ENCODE results near the gene TXNRD2. TPM values are rescaled to one million over a fixed set of nuclear protein-coding genes. Genes with fewer than 3 reads are reported as not detected.
A peak's percentile ranks its signal among the peaks of the same experiment; 100 is the strongest.

Gene TXNRD2
- total and polyA plus RNA-seq, 2 donors (not counting 1 experiment from before 2014, with no cell fraction given): 24.8 to 36.2 TPM

- Histone ChIP-seq H3K9me3 (ENCODE audit: control extremely low read depth in 1 of 3, control insufficient read depth in 2 of 3, insufficient read depth in 1 of 3, low read length in 2 of 3) (no peaks in the 10 kb centered on the region), H3K27me3 (replicated peaks in 1 of 4; ENCODE audit: control extremely low read depth in 1 of 4, control insufficient read depth in 3 of 4, insufficient read depth in 4 of 4, low read length in 3 of 4) (no peaks in the 10 kb centered on the region), H3K36me3 (replicated peaks in 1 of 2; ENCODE audit: control extremely low read depth in 1 of 2, control insufficient read depth in 1 of 2, extremely low read depth in 1 of 2, insufficient read depth in 2 of 2, low read length in 1 of 2) (peaks cover 0 to 30% of the 10 kb centered on the region in 2 experiments), H3K79me2 (ENCODE audit: control insufficient read depth, insufficient read depth, low read length) (peaks cover 7% of the 10 kb centered on the region), H4K20me1 (ENCODE audit: control insufficient read depth, insufficient read depth, low read length, poor library complexity, severe bottlenecking) (peaks cover 8% of the 10 kb centered on the region), H3K4me3 (ENCODE audit: control extremely low read depth in 1 of 5, extremely low read depth in 1 of 5, insufficient read depth in 1 of 5, low read depth in 2 of 5, low read length in 4 of 5) (no peak overlapping the region), H3K9ac (ENCODE audit: low read length) (no peak overlapping the region), H3K4me2 (replicated peaks; ENCODE audit: low read depth, low read length, poor library complexity, severe bottlenecking) (no peak overlapping the region), H2AFZ (ENCODE audit: insufficient read depth, low read depth, low read length, poor library complexity, severe bottlenecking) (no peak overlapping the region), H3K4me1 (ENCODE audit: control insufficient read depth in 2 of 2, insufficient read depth in 2 of 2, low read length in 2 of 2) (peaks cover 0 to 4% of the 10 kb centered on the region in 2 donors), H3K27ac (ENCODE audit: low read length in 2 of 2) (no peak overlapping the region)
- no peak for ATAC-seq (ENCODE audit: low read depth)
- no peak for DNase-seq
- ChIA-PET POLR2A (no interaction called here), CTCF (interaction anchor here (0.7 kb wide), 1 partner anchor 47 kb away, joined by 3 read pairs; no protein-coding TSS in a partner anchor)
- intact Hi-C loops (cut with micrococcal nuclease): no loop called here
- WGBS (ENCODE audit: insufficient coverage): 89% methylated on average over 8 of the region's 10 CpGs
- Mint-ChIP-seq H3K27ac (no peak overlapping the region), H3K4me3 (no peak overlapping the region), H3K9me3 (ENCODE audit: insufficient read depth) (no peaks in the 10 kb centered on the region), H3K4me1 (peaks cover 6% of the 10 kb centered on the region), H3K27me3 (no peaks in the 10 kb centered on the region)
- TF ChIP-seq EZH2 (IDR thresholded peaks at IDR 0.05; ENCODE audit: borderline replicate concordance, insufficient read depth, low read depth, low read length, poor library complexity, severe bottlenecking) (no peak), CTCF (IDR thresholded peaks at IDR 0.05) (peak; percentile 33)
These were observed 24.4 kb upstream of the TXNRD2 start for GRCh38 chr22:19965771-19966709.
